Type B pancreatic cell (in vitro differentiated cells): ENCODE data around the gene PTPRM. TPM values are rescaled to one million over a fixed set of nuclear protein-coding genes. Genes with fewer than 3 reads are reported as not detected.

Experiments
- DNase-seq: peaks from one replicate; pipeline ENCODE4 v3.0.0; 2021; ENCODE audit warnings: mixed read lengths; ENCODE audit not compliant: unreplicated experiment; ENCODE audit errors: extremely low spot score
- H3K27ac Mint-ChIP-seq: 2 replicates; pipeline ENCODE4 v1.8.0; 2021; ENCODE audit warnings: mild to moderate bottlenecking, mixed read lengths
- H3K27me3 Mint-ChIP-seq: 2 replicates; pipeline ENCODE4 v1.8.0; 2021; ENCODE audit warnings: mixed read lengths
- H3K36me3 Mint-ChIP-seq: 2 replicates; pipeline ENCODE4 v1.8.0; 2021; ENCODE audit warnings: mixed read lengths
- H3K4me1 Mint-ChIP-seq: one replicate; pipeline ENCODE4 v1.8.0; 2021; ENCODE audit warnings: mixed read lengths; ENCODE audit not compliant: unreplicated experiment
- H3K4me3 Mint-ChIP-seq: 2 replicates; pipeline ENCODE4 v1.8.0; 2021; ENCODE audit warnings: mild to moderate bottlenecking, mixed read lengths
- H3K9me3 Mint-ChIP-seq: 2 replicates; pipeline ENCODE4 v1.8.0; 2021; ENCODE audit warnings: mixed read lengths
- total RNA-seq: library from RNA; stranded (reverse); gene quantifications from 2 replicates; pipeline ENCODE4 v1.2.1, GENCODE V29; 2021; ENCODE audit warnings: low replicate concordance
- TF ChIP-seq, protein P1 (sequence below): fragments of 200-600 bp; sonication (generic); conservative IDR thresholded peaks from 2 replicates; pipeline ENCODE4 v1.5.0; 2021; ENCODE audit warnings: antibody characterized with exemption, mild to moderate bottlenecking

The PTPRM gene
- total RNA-seq, 1 donor from 2014 or later: 18.6 TPM

DNA sequence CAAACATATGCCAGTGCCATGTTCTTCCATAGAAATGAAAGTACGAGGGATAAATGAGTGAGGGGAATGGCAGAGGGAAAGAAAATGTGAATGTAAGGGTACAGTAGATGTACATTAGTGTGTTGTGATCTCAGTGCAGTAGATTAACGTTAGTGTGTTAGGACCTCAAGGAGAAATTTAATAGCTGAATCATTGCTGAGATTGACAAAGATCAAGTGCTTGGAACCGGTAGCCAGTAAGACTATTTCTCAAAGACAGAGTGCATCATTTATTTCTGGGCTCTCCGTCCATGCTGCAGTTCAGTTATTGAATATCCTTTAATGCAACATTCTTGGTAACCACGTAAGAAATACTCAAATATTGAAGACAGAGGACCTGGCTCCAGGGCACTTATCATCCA, 246.0 kb downstream of the PTPRM start:
- no peak overlapping the region for H3K27ac Mint-ChIP-seq
- TF ChIP-seq, protein P1, sequence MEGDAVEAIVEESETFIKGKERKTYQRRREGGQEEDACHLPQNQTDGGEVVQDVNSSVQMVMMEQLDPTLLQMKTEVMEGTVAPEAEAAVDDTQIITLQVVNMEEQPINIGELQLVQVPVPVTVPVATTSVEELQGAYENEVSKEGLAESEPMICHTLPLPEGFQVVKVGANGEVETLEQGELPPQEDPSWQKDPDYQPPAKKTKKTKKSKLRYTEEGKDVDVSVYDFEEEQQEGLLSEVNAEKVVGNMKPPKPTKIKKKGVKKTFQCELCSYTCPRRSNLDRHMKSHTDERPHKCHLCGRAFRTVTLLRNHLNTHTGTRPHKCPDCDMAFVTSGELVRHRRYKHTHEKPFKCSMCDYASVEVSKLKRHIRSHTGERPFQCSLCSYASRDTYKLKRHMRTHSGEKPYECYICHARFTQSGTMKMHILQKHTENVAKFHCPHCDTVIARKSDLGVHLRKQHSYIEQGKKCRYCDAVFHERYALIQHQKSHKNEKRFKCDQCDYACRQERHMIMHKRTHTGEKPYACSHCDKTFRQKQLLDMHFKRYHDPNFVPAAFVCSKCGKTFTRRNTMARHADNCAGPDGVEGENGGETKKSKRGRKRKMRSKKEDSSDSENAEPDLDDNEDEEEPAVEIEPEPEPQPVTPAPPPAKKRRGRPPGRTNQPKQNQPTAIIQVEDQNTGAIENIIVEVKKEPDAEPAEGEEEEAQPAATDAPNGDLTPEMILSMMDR: no peak
- H3K27me3 Mint-ChIP-seq: no peaks in the 10 kb centered on the region
- peaks cover 27% of the 10 kb centered on the region for H3K4me1 Mint-ChIP-seq
- H3K36me3 Mint-ChIP-seq: peaks cover 12% of the 10 kb centered on the region
- peaks cover 21% of the 10 kb centered on the region for H3K9me3 Mint-ChIP-seq
- DNase-seq: no peak
- no peak overlapping the region for H3K4me3 Mint-ChIP-seq

DNA sequence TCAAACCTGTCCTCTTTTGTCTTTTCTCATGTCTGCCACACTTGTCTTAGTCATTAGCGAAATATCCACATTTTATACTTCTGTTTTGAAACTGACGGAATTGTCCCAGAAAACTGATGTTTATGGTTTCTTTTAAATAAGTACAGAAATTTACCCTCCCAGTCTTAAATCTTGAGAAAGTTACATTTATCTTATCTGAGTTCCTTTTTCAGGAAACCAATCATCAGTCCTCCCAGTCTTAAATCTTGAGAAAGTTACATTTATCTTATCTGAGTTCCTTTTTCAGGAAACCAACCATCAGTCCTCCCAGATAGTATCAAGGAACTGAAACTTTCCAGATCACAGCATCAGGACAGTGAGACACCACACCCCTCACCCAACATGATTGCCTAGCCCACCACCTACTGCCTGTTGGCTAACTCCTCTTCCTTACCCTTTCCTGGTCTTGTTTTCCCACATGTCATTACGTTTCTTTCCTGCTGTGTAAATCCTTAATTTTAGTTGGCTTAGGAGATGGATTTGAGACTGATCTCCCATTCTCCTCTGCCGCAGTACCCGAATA, 247.7 kb downstream of the PTPRM start:
- H3K36me3 Mint-ChIP-seq: peaks cover 12% of the 10 kb centered on the region
- H3K4me3 Mint-ChIP-seq: no peak overlapping the region
- peaks cover 21% of the 10 kb centered on the region for H3K9me3 Mint-ChIP-seq
- peaks cover 27% of the 10 kb centered on the region for H3K4me1 Mint-ChIP-seq
- H3K27me3 Mint-ChIP-seq: no peaks in the 10 kb centered on the region
- no peak overlapping the region for H3K27ac Mint-ChIP-seq
- TF ChIP-seq, protein P1: no peak
- no peak for DNase-seq

DNA sequence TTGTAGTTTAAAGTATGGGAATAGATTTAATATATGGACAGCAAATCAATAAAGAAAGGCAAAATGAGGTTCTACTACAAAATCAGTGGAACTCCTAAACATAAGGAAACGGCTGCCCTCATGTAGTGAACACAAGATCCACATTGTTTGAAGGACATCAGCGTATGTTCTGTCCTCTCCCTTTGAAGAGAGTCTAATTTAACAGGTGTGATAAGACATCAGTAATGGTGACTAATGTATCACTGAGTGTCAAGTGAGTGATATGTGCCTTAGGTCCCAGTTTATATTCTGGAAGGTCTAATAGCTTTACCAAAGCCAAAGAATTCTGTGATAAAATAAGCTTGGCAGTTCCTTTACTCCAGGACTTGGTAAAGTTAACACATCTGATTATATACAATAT, 248.7 kb downstream of the PTPRM start:
- H3K9me3 Mint-ChIP-seq: peaks cover 21% of the 10 kb centered on the region
- H3K4me1 Mint-ChIP-seq: peaks cover 27% of the 10 kb centered on the region
- no peaks in the 10 kb centered on the region for H3K27me3 Mint-ChIP-seq
- H3K36me3 Mint-ChIP-seq: peaks cover 12% of the 10 kb centered on the region
- DNase-seq: no peak
- TF ChIP-seq, protein P1: no peak
- no peak overlapping the region for H3K4me3 Mint-ChIP-seq
- H3K27ac Mint-ChIP-seq: no peak overlapping the region

DNA sequence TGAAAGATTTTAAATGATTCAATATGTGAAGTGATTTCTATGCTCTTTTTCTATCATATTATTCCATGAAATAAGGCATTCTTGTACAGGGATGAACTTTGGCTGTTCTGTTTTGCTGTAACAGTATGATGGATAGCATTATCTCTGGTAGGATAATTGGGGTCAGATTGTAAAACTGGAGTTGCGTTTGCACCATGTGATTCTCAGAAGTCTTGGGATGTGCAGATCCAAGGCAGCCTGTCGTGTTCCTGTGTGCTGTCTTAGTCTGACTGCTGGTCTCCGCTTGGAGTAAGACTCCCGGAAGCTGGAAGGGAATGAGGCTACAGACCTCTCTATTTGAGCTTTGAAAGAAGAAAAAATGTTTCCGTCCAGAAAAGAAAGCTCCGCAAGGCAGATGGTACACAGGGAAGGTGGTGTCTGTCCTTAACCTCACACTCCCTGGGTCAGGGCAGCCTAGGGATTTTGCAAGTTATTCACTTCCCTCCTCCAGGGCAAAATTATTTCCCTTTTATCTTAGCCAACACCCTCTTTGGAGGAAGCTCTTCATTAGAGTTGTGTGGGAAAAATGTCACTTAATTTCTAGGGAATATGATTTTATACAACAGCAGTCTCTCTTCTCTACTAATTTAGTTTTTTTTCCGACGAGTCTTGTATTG, 250.6 kb downstream of the PTPRM start:
- TF ChIP-seq, protein P1: no peak
- Mint-ChIP-seq H3K27me3 (no peaks in the 10 kb centered on the region), H3K27ac (peak overlapping the region; percentile 15), H3K9me3 (peaks cover 17% of the 10 kb centered on the region), H3K4me1 (peaks cover 18% of the 10 kb centered on the region), H3K4me3 (peak overlapping the region; percentile 11), H3K36me3 (peaks cover 12% of the 10 kb centered on the region)
- no peak for DNase-seq

DNA sequence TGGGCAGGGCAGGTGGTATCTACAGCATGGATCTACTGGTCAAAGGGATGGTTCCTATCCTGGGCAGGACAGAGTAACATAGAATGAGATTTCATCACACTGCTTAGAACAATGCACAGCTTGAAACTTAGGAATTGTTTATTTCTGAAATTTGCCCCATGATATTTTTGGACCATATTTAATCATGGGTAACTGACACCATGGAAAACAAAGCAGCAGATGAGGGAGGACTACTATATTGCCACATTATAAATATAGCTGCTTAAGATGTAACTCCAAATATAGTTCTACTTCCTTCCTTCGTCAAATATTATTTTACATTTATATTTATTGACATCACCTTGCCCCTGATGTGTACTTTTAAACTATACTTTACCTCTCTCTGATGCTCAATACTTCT, 254.7 kb downstream of the PTPRM start:
- TF ChIP-seq, protein P1: no peak
- Mint-ChIP-seq H3K27ac (no peak overlapping the region), H3K4me3 (no peak overlapping the region), H3K9me3 (no peaks in the 10 kb centered on the region), H3K4me1 (peaks cover 17% of the 10 kb centered on the region), H3K36me3 (no peaks in the 10 kb centered on the region), H3K27me3 (no peaks in the 10 kb centered on the region)
- DNase-seq: no peak
